ENCODE results near the gene FAM135A.

DNA sequence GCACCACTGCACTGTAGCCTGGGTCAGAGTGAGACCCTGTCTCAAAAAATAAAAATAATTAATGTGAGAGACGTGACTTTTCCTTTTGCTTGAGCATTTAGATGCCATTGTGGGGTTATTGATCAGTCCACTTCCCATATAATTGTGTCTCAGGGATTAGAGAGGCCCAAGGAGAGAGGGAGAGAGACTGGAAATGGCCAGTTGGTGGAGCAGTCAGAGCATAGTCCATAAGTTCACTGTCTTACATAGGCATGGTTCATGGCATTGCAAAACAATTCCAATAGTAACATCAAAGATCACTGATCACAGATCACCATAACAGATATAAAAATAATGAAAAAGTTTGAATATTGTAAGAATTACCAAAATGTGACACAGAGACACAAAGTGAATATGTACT, 138.3 kb downstream of the FAM135A start:
- TF ChIP-seq, protein P1, sequence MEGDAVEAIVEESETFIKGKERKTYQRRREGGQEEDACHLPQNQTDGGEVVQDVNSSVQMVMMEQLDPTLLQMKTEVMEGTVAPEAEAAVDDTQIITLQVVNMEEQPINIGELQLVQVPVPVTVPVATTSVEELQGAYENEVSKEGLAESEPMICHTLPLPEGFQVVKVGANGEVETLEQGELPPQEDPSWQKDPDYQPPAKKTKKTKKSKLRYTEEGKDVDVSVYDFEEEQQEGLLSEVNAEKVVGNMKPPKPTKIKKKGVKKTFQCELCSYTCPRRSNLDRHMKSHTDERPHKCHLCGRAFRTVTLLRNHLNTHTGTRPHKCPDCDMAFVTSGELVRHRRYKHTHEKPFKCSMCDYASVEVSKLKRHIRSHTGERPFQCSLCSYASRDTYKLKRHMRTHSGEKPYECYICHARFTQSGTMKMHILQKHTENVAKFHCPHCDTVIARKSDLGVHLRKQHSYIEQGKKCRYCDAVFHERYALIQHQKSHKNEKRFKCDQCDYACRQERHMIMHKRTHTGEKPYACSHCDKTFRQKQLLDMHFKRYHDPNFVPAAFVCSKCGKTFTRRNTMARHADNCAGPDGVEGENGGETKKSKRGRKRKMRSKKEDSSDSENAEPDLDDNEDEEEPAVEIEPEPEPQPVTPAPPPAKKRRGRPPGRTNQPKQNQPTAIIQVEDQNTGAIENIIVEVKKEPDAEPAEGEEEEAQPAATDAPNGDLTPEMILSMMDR (IDR thresholded peaks at IDR 0.05; ENCODE audit: low read depth, low read length): no peak
- no peak for TF ChIP-seq POLR2A (IDR thresholded peaks at IDR 0.05; ENCODE audit: extremely low read depth, insufficient read length)
- TF ChIP-seq, protein P2, sequence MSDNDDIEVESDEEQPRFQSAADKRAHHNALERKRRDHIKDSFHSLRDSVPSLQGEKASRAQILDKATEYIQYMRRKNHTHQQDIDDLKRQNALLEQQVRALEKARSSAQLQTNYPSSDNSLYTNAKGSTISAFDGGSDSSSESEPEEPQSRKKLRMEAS (IDR thresholded peaks at IDR 0.05; ENCODE audit: low read depth, low read length): no peak

Data from NB4 (cell line).